HG03439 (cell line): ENCODE results near the gene ATF4.

Experiments
- ATAC-seq: cut with Tn5 transposase; IDR thresholded peaks from one replicate; pipeline ENCODE4 v1.9.1; 2021; ENCODE audit warnings: mild to moderate bottlenecking, moderate library complexity; ENCODE audit not compliant: unreplicated experiment

Gene ATF4, protein sequence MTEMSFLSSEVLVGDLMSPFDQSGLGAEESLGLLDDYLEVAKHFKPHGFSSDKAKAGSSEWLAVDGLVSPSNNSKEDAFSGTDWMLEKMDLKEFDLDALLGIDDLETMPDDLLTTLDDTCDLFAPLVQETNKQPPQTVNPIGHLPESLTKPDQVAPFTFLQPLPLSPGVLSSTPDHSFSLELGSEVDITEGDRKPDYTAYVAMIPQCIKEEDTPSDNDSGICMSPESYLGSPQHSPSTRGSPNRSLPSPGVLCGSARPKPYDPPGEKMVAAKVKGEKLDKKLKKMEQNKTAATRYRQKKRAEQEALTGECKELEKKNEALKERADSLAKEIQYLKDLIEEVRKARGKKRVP

DNA sequence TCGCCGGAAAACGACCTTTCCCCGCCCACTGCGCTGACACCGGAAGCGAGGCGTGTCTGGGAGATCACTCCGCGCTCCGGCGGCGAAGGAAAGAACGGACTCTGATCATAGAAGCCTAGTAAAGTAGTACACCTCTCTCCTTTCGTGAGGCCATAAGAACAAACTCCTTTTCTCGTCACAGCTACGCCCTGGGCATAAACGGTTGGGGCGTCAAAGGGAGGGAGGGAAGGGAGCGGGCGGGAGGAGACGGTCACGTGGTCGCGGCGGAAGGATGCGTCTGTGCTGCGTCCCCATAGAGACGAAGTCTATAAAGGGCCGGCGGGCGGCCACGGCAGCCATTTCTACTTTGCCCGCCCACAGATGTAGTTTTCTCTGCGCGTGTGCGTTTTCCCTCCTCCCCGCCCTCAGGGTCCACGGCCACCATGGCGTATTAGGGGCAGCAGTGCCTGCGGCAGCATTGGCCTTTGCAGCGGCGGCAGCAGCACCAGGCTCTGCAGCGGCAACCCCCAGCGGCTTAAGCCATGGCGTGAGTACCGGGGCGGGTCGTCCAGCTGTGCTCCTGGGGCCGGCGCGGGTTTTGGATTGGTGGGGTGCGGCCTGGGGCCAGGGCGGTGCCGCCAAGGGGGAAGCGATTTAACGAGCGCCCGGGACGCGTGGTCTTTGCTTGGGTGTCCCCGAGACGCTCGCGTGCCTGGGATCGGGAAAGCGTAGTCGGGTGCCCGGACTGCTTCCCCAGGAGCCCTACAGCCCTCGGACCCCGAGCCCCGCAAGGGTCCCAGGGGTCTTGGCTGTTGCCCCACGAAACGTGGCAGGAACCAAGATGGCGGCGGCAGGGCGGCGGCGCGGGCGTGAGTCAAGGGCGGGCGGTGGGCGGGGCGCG is at the start of gene ATF4:
Gene ATF4, plus strand, starts transcription at position 337 of the 880 bp plus-strand sequence. CDS start 884 bp downstream, outside the sequence.
- ATAC-seq, result peak; percentile 36

GRCh38 chr22:39471381-39472141 is 48.8 kb upstream of the ATF4 start:
- no peak for ATAC-seq

GRCh38 chr22:39472570-39473556 is 47.5 kb upstream of the ATF4 start:
- no peak for ATAC-seq

- ATAC-seq, result no peak
Measured at GRCh38 chr22:39473851-39474250, 46.5 kb upstream of the ATF4 start.

DNA sequence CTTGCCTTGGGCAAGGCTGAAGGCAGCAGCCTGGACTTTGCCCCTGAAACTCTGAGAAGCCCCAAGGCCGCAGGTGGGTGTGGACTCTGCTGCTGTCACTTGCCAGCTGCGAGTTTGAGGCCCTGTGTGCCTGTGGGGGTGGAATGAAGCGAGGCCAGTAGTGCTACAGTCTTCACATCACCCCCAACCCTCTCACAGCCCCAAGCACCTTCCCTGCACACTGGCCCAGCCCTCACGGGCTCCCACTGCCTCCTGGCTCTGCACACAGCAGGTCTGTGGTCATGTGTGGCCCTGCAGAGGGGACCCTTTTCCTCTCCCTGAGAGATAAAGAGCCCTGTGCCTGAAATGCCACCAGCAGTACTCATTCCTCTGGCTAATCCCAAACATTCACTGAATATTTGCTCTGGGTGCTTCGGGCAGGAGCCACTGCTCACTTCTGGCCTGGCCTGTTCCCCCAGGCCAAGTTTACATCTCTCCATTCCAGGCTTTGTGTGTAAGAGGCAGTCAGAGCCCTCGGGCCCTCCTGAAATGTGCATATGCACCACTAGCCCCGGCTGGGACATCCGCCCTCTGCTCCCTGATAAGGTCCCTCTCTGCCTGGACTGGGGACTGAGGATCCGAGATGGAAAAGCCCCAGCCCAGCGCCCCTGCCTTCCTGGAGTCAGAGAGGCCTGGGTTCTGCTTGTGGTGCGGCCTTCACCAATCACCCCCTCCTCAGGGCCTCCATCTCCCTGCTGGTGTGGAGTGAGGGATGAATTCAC is 45.8 kb upstream of the ATF4 start:
- ATAC-seq, result no peak

GRCh38 chr22:39475337-39475736 is 45.0 kb upstream of the ATF4 start:
- ATAC-seq, result no peak

- no peak for ATAC-seq
Measured at GRCh38 chr22:39475902-39476301, 44.5 kb upstream of the ATF4 start.

GRCh38 chr22:39476664-39477063 is 43.7 kb upstream of the ATF4 start:
- no peak for ATAC-seq

GRCh38 chr22:39477542-39477941 is 42.8 kb upstream of the ATF4 start:
- ATAC-seq, result no peak

DNA sequence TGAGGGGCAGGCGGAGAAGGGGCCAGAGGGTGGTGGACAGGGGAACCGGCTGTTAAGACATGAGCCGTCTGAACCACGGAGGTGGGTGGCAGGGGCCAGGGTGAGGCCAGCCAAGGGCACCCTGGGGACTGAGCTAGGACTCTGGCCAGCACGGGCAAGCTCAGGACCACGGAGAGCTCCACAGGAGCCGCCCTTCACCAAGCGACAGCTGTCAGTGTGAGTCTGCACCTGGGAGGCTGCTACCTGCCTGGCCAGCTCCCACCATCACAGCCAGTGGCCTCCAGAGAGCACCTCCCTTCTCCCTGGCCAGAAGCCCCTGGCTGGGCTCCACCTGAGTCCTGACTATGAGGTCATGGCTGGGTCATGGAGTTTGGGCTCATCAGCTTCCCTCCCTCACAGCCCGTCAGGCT is 41.9 kb upstream of the ATF4 start:
- ATAC-seq, result no peak

DNA sequence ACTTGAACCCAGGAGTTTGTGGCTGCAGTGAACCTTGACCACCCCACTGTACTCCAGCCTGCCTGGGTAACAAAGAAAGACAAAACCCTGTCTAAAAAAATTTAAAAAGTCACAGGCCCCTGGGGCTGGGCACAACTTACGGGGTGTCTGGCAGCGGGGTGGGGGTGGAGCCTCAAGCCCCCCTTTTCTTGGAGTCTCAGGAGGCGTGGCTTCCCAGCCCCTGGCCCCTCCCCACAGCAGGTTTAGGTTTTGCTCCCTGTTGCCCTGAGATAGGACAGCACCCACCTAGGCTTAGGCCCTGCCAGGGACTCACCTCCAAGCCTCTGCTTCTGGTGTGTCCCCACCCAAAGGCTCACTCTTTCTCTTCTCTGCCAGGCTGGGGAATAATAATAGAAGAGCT is 41.1 kb upstream of the ATF4 start:
- ATAC-seq, result no peak

DNA sequence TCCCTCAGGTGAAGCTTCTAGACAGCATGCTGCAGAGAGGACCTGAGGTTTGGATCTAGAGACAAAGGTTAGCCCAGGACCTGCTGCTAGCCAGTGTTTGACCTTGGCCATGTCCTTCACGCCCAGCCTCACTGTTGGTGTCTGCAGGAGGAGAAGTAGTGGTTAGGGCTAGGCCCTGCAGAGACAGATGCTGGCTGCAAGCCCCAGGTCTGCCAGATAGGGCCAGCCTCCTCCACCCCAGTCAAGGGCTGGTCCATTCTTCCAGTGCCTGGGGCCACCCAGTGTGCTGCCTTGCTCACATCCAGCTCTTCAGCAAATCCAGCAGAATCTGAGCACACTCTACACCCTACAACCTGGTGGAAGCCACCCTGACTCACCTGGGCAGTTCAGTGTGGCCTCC is 39.8 kb upstream of the ATF4 start:
- no peak for ATAC-seq

- ATAC-seq, result no peak
Measured at GRCh38 chr22:39481054-39481453, 39.3 kb upstream of the ATF4 start.

- ATAC-seq, result no peak
Measured at GRCh38 chr22:39481595-39481994, 38.8 kb upstream of the ATF4 start.

DNA sequence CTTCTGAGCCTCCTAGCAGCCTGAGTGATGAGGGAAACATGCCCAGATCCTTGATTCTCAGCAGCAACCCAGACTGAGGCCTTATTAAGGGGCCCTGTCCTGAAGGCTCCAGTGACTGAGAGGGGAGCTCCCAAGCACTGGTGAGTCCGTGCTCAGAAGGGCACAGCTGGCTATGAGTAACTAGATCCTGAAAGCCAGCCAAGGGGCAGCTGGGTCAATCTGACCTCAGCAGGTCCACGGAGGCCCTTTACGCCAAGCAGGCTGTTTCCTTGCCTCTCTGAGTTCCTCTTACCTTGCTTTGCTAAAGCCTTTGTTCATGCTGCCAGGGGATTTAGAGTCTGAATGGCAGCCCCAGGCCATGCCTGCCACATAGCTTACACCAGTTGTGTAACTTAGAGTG is 37.6 kb upstream of the ATF4 start:
- no peak for ATAC-seq

DNA sequence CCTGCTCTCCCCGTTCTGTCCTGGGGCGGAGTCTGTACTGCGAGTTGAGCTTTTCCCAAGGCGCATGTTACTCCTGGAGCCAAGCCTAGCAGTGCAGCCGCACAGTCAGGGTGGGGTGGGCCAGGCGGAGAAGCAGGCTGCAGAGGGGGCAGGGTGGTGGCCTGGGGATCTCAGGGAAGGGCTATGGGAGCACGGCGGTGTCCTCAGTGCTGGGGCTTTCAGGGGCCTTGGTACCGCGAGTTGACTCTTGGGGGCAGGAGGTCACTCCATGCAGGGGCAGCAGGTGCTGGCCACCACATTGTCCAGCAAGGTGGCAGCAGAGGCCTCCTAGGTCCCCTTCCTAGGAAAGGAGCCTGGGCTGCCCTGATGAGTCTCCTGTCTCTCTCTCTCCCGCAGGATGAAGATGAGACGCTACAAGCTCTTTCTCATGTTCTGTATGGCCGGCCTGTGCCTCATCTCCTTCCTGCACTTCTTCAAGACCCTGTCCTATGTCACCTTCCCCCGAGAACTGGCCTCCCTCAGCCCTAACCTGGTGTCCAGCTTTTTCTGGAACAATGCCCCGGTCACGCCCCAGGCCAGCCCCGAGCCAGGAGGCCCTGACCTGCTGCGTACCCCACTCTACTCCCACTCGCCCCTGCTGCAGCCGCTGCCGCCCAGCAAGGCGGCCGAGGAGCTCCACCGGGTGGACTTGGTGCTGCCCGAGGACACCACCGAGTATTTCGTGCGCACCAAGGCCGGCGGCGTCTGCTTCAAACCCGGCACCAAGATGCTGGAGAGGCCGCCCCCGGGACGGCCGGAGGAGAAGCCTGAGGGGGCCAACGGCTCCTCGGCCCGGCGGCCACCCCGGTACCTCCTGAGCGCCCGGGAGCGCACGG is 33.2 kb upstream of the ATF4 start:
- no peak for ATAC-seq

DNA sequence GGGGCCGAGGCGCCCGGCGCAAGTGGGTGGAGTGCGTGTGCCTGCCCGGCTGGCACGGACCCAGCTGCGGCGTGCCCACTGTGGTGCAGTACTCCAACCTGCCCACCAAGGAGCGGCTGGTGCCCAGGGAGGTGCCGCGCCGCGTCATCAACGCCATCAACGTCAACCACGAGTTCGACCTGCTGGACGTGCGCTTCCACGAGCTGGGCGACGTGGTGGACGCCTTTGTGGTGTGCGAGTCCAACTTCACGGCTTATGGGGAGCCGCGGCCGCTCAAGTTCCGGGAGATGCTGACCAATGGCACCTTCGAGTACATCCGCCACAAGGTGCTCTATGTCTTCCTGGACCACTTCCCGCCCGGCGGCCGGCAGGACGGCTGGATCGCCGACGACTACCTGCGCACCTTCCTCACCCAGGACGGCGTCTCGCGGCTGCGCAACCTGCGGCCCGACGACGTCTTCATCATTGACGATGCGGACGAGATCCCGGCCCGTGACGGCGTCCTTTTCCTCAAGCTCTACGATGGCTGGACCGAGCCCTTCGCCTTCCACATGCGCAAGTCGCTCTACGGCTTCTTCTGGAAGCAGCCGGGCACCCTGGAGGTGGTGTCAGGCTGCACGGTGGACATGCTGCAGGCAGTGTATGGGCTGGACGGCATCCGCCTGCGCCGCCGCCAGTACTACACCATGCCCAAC is 32.4 kb upstream of the ATF4 start:
- no peak for ATAC-seq

GRCh38 chr22:39488563-39489083 is 31.7 kb upstream of the ATF4 start:
- ATAC-seq, result no peak
